COR-L47 (cell line): ENCODE results near the gene PUS7.
"Not testable (repeated sequence)": the region's sequence is repeated elsewhere in the genome, so short reads cannot be mapped to it uniquely, and the experiment has no call there.

Experiments
- DNase-seq: peaks from one replicate; lab custom pipeline; 2025; lab: John Stamatoyannopoulos, UW

The PUS7 gene

DNA sequence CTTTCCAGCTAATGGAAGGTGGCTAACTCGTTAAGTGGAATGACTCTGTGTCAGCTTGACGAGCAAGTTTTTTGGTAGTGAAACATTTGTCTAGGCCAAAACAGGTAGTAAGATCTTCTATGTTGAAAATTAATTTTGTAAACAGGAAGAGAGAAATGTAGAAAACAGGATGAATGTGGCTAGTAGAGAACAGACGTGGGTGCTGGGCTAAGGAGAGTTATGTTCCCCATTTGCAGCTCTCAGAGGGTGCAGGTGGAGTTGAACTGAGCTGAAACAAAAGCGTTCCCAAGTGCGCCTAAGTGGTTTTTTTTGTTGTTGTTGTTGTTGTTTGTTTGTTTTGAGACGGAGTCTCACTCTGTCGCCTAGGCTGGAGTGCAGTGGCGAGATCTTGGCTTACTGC lies 73.9 kb downstream of the PUS7 start:
- DNase-seq = no peak

DNA sequence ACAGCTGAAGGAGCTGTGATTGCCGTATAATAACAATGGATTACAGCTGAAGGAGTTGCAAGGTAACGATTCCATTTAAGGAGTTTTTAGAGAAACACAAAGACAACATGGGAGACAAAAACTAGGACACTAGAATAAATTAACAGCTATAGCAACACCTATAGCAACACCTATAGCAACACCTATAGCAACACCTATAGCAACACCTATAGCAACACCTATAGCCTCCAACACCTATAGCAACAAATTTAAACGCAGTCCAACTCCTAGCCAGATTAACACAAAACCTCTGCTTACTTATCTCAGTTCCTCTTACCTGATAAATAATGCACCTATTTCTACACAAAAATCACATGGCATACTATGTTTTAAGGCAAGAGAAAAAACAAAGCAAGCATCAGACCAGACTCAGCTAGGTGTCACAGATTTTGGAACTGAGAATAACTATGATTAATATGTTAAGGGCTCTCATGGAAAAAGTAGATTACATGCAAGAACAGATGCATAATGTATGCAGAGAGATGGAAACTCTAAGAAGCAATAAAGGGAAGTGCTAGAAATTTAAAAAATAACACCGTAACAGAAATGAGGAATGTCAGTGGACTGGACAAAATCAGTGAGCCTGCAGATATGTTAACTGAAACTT lies 77.6 kb downstream of the PUS7 start:
- no peak for DNase-seq

GRCh38 chr7:105442214-105442613 lies 79.9 kb downstream of the PUS7 start:
- DNase-seq = not testable (repeated sequence)

DNA sequence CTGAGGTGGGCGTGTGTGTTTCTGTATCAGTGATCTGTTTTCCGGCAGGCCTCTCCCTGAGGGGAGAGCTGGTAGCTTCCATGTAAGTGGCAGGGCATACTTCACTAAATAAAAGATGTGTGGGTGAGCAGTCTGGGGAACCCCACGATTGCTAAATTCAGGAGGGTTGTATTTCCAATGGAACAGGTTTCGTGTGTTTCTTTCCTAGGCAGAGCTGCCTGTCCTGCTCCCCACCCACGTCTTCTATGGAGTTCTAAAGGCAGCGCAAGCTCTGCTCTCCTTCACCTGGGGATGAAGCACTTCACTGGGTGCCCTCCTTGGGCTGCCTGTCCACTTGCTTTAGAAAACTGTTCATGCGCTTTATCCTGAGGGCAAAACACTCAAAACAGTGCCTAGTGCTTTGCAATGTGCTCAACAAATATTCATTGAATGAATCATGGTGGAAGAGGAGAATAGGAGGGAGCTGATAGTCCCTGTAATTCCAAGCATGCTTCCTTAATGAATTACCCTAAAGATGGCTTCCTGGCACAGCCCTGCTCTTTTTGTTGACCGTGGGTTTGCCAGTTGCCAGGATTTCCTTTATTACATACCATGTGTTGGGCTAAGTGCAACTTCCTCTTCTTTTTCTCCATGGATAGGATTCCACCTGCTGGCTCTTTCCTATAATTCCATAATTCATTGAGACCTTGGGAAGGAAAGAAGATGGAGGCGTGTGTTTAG lies 82.7 kb downstream of the PUS7 start:
- peak; percentile 23 for DNase-seq

GRCh38 chr7:105438847-105439173 lies 83.3 kb downstream of the PUS7 start:
- no peak for DNase-seq

- no peak for DNase-seq
Measured at GRCh38 chr7:105438254-105438653, 83.8 kb downstream of the PUS7 start.

DNA sequence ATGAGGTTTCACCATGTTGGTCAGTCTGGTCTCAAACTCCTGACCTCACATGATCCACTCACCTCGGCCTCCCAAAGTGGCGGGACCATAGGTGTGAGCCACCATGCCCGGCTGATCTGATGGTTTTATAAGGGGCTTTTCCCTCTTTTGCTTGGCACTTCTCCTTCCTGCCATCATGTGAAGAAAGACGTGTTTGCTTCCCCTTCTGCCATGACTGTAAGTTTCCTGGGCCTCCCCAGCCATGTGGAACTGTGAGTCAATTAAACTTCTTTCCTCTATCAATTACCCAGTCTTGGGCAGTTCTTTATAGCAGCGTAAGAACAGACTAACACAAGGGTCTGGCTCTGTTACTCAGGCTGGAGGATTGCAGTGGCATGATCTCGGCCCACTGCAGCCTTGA lies 84.7 kb downstream of the PUS7 start:
- DNase-seq = not testable (repeated sequence)

- peak; percentile 46 for DNase-seq
Measured at GRCh38 chr7:105429746-105430612, 92.1 kb downstream of the PUS7 start.

GRCh38 chr7:105426606-105427146 lies 95.4 kb downstream of the PUS7 start:
- DNase-seq = no peak

DNA sequence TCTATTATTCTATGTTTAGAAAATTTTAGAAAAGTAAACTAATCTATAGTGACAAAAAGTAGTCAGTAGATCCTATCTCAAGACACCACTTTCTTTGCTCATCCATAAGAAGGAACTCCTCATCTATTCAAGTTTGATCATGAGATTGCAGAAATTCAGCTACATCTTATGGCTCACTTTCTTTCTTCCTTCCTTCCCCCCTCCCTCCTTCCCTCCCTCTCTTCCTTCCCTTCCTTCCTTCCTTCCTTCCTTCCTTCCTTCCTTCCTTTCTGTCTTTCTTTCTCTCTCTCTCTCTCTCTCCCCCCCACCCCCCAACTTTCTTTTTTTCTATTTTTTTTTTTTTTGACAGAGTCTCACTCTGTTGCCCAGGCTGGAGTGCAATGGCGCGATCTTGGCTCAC lies 98.1 kb downstream of the PUS7 start:
- no peak for DNase-seq

GRCh38 chr7:105413887-105414437 lies 108.1 kb downstream of the PUS7 start:
- DNase-seq = no peak

- not testable (repeated sequence) for DNase-seq
Measured at GRCh38 chr7:105410774-105411173, 111.3 kb downstream of the PUS7 start.

- DNase-seq = not testable (repeated sequence)
Measured at GRCh38 chr7:105409775-105410174, 112.3 kb downstream of the PUS7 start.

DNA sequence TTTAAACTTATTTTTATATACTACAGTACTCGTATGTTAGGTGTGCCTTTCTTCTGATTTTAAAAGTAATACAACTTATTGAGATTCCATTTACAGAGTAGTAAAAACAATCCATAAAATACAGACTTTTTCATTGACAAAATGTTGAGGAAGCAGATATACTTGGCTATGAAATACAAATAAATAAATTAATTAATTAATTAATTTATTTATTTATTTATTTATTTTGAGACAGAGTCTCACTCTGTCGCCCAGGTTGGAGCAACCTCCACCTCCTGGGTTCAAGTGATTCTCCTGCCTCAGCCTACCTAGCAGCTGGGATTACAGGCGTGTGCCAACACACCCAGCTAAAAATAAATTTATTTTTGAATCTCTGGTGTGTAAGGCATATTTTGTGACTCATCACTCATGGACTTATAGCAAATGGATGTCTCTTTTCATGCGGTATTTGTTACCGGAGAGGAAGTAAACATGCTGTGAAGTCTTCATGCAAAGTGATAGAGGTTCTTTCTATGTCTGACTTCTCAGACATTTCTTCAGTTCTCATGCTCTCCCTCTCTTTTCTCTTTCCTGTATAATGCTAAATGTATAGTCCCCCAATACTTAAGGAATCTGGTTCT lies 113.2 kb downstream of the PUS7 start:
- DNase-seq = no peak
